Stimulated activated CD4-positive, alpha-beta T cell treated with anti-CD3 and anti-CD28 coated beads, TNF-alpha, amount 100 ng/mL, for 4 hours (primary cell): ENCODE measurements around the gene ACADS.

Experiments
- DNase-seq, 3 experiments: peaks; one replicate each; pipeline ENCODE4 v3.0.0-alpha.2; 2020; ENCODE audit warnings: low read depth in 3 of 3

Gene ACADS

DNA sequence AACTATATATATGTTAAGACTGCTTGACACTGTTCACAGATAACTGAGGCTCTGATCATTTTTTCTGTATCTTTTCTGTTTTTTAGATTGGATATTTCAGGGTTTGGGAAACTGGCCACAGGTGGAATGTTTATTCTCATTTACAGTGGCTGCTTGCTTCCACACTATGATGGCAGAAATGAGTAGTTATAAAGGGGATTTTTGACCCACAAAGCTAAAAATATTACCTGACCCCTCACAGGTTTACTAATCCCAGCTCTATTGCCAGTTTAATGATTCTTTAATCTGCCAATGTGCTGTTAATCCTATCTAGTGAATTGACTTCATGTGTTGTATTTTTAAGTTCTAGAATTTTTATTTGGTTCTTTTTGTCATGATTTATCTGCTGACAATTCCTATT, 29.6 kb downstream of the ACADS start:
- no peak for DNase-seq

DNA sequence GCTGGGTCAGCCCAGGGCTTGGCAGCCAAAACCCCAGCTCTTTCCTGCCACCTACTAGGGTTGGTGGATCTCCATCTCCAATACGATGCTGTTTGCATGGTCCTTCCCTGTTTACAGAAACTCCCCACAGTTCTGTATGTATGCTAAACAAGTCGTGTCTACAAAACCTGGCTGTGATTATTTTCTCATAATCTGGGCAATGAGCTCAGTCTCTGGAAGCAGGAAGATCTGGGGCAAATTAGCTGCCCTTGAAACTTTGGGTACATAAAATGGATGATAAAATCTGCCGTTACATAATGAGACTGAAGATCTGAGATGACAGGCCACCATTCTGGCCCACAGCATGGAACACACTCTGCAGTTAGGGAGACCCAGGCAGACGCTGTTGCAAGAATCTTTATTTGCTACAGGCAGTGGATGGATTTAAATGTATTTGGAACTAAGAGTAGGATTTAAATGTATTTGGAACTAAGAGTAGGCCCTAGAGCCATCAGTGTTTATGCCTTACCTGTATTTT, 31.7 kb downstream of the ACADS start:
- DNase-seq = no peak

DNA sequence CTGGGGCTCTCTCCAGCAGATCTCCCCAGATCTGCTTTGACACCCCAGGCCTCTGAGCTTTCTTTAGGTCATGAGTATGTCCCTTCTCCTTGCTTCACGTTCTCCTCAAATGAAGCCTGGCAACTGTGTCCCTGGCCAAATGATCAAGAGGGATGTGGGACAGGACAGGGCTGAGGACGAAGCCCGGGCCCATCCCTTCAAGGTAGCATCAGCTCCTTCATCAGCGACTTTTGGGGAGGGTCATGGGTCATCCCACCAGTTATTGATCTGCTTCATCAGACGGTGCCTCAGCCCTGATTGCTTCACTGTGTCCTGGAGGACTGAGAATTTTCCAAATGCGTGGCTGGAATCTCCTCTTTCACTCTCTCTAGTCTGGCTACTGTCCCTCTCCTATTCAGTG, 32.3 kb downstream of the ACADS start:
- DNase-seq = no peak

- DNase-seq = no peak
Measured at GRCh38 chr12:120758798-120759590, 33.4 kb downstream of the ACADS start.

- no peak for DNase-seq
Measured at GRCh38 chr12:120759591-120760348, 34.1 kb downstream of the ACADS start.

DNA sequence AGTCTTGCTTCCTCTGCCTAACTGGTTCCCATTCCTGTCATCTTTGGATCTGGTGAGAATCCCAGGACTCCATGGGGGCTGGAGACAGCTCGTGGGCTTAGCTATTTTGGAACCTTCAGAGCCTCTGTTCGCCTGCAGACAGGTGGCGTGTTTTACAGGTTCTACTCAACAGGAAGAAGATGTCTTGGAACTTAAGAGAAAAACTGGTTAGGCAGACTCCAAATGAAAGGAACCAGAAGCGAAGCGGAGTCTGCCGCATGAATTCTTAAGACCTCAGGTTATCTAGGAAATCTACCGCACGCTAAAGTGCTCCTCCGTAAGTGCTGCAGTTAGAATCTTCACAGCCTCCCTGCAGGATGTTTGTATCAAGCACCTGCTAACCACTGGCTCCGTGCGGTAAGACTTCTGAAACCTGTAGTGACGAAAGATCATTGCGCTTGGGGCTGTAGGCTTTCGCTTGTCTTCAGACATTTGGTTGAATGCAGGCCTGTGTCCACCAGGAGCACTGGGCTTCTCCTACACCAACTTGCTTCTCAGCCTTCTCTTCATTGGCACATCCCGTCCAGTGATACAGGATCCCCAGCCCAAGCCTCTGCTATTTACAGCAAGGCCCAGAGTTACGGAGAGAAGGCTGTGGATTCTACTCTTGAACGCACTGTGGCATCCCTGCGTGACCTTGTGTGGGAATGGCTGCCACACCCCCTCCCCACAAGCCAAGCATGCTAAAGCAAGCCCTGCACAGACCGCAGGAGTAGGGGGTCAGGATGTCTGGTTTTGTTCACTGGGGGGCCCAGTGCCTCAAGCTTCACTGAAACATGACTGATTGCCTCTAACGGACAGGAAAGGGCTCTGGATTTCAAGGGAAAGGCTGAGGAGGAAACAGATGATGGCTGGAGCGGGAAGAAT, 35.0 kb downstream of the ACADS start:
- no peak for DNase-seq

- DNase-seq = no peak
Measured at GRCh38 chr12:120761519-120761934, 35.9 kb downstream of the ACADS start.

- no peak for DNase-seq
Measured at GRCh38 chr12:120762086-120762485, 36.5 kb downstream of the ACADS start.

DNA sequence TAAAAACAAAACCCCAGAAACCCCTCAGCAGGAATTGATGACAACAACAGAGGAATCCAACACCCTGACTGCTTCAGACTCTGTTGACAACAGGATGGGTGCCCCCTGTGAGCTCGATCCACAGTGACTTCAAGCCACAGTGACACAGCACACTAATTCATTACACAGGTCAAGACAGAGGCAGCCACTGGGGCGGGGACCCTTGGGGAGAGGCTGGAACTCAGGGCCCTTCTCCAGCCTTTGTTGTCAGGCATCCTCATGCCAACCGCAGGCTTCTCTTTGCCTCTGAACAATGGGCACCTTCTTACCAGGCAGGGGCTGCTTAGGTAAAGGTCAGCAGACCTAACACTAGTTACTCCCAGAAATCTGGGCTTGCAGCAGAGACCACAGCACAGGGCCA, 37.6 kb downstream of the ACADS start:
- DNase-seq = no peak

DNA sequence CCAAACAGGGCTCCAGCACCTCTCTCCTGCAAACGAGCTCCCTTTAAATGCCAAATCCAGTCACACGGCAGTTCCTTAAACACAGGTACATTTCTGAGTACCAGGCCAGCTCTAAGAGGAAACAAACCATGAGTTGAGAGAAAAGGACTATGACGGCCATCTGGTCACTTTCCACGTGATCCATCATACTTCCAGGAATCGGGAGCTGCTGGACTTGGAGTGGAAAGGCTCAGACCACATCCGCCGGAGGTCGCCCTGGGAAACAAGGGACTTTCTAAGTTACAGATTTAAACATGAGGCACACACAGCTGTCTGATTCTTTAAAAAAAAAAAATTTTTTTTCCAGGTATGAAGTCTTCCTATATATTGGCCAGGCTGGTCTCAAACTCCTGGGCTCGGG, 39.2 kb downstream of the ACADS start:
- DNase-seq = no peak

DNA sequence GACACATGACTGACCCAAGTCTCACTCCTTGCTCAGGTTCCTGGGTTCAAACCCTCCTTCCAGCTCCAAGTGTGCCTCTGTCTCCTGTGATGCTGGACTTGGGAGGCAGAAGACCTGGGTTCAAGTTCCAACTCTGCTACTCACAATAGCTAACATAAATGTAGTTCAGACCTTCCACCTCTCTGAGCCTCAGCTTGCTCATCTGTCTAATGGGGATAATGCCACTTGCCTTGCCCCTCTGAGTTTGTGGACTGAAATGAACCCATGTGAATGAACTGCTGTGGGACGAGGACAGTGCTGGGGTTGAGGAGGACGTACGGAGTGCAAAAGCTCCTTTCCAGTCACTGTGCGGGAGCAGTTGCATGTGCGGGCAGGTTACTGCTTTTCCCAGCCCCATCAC, 40.9 kb downstream of the ACADS start:
- no peak for DNase-seq

DNA sequence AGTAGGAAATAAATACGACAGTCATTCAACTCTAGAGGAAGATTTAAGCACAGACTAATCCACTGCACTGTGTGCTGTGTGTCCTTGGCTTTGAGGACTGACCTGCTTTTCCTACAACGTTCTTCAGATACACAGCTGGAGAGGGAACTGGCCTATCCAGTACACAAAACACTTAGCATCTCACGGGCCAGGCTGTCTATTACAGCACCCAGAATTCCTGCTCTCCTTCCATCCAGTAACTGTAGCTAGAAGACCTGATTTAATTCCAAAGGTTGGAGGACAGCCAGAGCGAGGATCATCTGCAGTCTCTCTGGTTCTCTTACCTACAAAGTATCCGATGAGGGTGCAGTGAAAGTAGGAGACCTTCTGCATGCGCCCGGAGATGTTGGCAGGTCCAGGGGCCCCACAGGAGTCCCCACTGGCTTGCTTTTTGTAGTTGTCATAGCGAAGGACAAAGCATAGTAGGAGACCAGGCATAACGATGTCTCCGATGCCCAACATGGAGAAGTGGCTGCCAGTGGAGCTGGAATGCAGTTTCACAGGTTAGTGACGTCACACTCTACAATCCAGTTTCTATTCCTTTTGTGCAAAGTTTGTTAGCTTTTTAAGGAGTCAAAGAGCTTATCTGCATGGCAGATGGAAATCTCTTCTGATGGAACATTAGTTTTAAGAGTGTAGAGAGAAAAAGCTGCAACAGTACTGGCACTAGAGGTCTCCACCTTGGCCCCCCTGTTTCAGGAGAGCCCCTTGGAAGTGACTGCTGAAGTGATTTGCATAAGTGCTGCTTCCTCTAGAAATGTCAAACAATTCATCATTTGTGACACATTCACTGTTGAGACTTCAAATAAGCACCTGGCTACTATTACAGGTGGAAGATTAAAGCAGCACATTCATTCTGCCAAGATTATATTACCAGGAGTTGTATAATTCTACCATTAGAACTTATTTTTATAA, 41.7 kb downstream of the ACADS start:
- DNase-seq = no peak

DNA sequence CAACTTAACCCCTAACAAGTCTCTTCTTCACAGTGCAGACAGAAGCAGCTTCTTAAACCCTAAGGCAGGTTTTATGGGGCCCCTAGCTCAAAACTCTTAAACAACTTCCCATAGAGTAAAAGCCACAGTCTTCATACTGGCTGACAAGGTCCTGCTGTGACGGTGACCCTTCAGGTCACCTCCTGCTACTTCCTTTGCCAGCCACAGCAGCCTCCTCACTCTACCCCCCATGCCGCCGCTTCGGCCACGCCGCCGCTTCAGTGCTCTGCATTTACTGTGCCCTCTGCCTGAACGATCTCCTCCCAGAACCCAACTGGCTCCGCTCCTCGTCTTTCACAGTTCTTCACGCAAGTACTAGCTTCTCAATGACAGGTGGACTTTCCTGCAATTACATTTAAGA, 45.5 kb downstream of the ACADS start:
- DNase-seq = no peak

DNA sequence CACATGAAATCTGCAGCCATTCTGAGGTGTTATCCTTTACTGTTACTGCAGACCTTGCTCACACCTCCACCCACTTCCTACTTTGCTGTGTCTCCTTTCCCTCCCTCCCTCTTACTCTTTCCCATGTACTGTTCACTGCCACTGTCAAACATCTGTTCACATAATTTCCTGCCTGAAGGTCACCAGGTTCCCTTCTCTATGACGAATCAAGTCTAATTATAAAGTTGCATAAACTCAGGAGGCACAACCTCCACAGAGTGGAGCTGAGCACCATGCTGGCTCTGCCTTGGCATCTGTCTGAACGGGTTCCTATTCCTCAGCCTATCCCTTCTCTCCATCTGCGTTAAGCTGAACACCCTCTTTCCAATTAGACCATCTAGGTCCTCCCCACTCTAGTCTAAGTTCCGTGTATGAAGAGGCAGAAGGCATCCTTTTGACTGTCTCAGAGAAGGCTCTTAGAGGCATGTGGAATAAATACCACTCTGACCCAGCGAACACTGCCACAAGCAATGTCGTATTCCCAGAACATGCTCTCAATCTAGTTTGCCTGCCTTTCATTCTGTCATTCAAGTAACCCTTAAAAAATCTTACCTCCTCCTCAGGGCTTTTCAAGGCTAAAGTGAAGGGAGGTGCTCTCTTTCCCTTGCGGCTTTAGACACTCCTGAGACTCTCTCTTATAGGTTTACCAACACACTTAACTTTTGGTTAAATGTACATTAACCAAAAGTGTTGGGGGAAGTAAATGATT, 48.7 kb downstream of the ACADS start:
- no peak for DNase-seq

DNA sequence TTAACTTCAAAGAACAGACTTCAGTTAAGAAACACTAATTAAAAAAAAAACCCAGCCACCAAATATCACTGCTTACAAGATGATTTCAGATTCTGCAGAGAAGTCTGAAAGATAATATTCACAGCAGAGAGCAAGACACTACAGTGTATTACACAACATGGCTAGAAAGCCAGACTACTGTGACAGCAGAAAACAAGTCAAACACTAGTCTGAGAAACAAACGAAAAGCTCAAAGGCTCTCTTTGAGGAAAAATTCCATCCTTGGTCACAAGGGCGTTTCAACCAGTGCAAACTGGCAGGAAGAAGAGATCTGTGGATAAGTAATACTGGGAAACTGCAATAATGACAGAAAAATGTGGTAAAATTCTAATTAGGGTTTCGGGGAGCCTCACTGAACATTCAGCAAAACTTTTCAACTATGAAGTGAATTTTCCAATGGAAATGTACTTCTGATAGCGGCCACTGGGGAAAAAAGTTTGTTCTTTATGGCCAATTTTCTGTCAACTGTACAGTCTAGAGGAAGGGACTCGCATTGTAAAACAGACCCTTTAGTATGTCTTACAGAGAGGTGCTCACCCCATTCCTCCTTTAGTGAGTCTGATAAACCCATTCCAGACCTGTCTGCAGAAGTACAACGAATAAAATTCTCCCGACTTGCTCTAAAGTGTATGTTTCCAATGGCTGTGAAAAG, 50.4 kb downstream of the ACADS start:
- no peak for DNase-seq

DNA sequence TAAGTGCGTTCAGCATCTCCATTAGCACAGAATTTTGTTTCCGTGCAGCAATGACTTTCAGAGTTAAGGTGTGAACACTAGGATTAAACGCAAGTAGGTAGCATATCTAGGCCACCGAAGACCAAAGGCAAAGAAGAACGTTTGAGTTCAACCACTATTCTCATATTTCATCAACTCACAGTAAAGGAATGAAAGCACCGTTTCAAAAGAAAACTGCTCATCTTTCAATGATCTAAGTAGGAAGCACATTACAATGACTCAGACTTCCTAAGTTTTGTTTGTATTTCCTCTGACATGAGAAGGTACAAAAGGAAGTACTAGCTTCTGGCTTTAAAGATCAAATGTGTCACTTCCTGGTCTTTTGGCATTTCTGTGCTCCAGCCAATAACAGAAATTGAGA, 57.6 kb downstream of the ACADS start:
- no peak for DNase-seq

DNA sequence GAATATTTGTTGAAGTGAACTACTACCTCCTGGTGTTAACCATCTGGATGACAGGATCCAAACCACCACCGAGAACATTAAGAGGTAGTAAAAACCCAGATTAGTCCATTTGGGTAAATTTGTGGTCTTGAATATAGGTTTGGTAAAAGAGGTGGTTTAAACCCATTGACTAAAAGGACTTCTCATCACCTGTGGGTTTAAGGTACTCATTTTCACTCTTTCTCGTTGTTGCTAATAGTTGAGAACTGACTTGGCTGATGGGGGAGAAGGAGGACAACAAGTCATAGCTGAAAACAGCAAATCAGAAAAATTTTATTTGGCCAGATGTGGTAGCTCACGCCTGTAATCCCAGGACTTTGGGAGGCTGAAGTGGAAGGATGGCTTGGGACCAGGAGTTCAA, 59.2 kb downstream of the ACADS start:
- DNase-seq = no peak

DNA sequence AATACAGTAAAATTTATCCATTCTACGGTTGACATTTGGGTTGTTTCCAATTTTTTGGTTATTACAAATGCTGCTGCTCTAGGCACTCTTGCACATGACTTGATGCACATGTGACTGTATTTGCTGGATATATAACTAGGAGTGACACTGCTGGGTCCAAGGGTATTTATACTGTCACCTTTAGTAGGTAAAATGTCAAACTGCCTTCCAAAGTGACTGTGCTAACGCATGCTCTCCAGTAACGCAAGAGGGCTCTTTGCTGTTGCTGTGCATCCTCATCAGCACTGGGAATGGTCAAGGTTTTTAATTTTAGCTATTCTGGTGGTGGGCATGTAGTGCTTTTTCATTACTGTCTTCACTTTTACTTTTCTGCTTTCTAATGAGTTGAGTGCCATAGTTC, 62.3 kb downstream of the ACADS start:
- DNase-seq = no peak
